Parathyroid adenoma (tissue), 2 donors: ENCODE results near the gene TRAFD1.
"Not testable (repeated sequence)": the region's sequence is repeated elsewhere in the genome, so short reads cannot be mapped to it uniquely, and the experiment has no call there.

Experiments
- H2AFZ ChIP-seq: fragments of 300-600 bp; sonication (generic); one replicate; pipeline ENCODE4 v1.7.0; 2017; ENCODE audit warnings: antibody characterized with exemption, mild to moderate bottlenecking
- H3K27ac ChIP-seq: fragments of 300-600 bp; sonication (generic); one replicate; pipeline ENCODE4 v1.7.0; 2017
- H3K27me3 ChIP-seq: fragments of 300-600 bp; sonication (generic); one replicate; pipeline ENCODE4 v1.7.0; 2017; ENCODE audit warnings: low read length; ENCODE audit not compliant: control insufficient read depth, insufficient read depth
- H3K36me3 ChIP-seq: fragments of 300-600 bp; sonication (generic); one replicate; pipeline ENCODE4 v1.7.0; 2017; ENCODE audit warnings: low read length; ENCODE audit not compliant: control insufficient read depth, insufficient read depth
- H3K4me1 ChIP-seq: fragments of 300-600 bp; sonication (generic); one replicate; pipeline ENCODE4 v1.7.0; 2017; ENCODE audit warnings: control low read depth
- H3K4me2 ChIP-seq: fragments of 300-600 bp; sonication (generic); one replicate; pipeline ENCODE4 v1.7.0; 2017; ENCODE audit warnings: low read length
- H3K4me3 ChIP-seq: fragments of 300-600 bp; sonication (generic); one replicate; pipeline ENCODE4 v1.7.0; 2017; ENCODE audit warnings: low read depth, low read length
- H3K79me2 ChIP-seq: fragments of 300-600 bp; sonication (generic); one replicate; pipeline ENCODE4 v1.7.0; 2017; ENCODE audit warnings: control low read depth
- H3K9ac ChIP-seq: fragments of 300-600 bp; sonication (generic); one replicate; pipeline ENCODE4 v1.7.0; 2017; ENCODE audit warnings: mild to moderate bottlenecking
- H3K9me3 ChIP-seq: fragments of 300-600 bp; sonication (generic); one replicate; pipeline ENCODE4 v1.7.0; 2017; ENCODE audit warnings: low read length; ENCODE audit not compliant: control insufficient read depth
- CTCF ChIP-seq: fragments of 300-600 bp; sonication (generic); IDR thresholded peaks from one replicate; pipeline ENCODE4 v1.7.0; 2017; ENCODE audit warnings: antibody characterized with exemption, mild to moderate bottlenecking
- donor health status: primary hyperparathyroidism.

TRAFD1 gene

DNA sequence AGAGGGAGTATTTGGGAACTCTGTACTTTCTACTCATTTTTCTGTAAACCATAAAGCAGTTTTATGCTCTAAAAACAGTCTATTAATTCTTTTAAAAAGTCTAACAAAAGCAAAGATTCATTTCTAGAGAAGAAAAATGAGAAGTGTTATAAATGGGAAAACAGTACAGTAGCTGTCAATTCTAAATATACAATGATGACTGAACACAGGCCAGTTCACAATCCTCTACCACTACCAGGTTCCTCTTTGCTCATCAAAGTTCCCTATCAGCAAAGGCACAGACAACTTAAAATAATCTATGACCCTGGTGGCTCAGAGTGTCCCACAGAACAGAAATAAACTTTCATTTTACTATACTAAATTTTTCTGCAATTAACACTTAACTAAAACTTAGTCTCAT is 29.3 kb upstream of the TRAFD1 start:
- Histone ChIP-seq H3K36me3 (no peaks in the 10 kb centered on the region), H3K4me3 (no peak overlapping the region), H2AFZ (no peak overlapping the region), H3K9ac (no peak overlapping the region), H3K9me3 (no peaks in the 10 kb centered on the region), H3K27me3 (no peaks in the 10 kb centered on the region), H3K79me2 (peaks cover 22% of the 10 kb centered on the region), H3K27ac (no peak overlapping the region), H3K4me1 (no peaks in the 10 kb centered on the region), H3K4me2 (no peak overlapping the region)
- no peak for TF ChIP-seq CTCF

DNA sequence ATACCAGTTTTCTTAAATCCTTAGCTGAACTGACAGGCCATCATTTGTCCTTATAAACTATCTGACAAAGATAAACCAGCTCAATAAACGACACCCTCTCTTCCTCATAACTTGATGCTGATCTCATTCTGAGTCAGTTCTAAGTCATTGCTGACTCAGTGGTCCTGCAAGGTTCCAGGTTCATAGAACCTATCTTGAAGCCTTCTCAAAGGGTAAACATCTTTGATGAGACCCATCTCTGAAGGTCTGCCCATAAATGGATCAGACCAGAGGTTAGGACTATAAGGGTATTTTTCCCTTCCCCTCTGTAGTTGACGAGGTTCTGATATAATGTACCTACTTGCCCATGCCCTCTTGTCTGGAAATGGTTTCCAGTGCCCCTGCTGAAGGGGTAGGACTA is 28.7 kb upstream of the TRAFD1 start:
- H3K79me2 ChIP-seq, result peaks cover 23% of the 10 kb centered on the region
- H2AFZ ChIP-seq, result no peak overlapping the region
- H3K9ac ChIP-seq, result no peak overlapping the region
- H3K27me3 ChIP-seq, result no peaks in the 10 kb centered on the region
- no peaks in the 10 kb centered on the region for H3K4me1 ChIP-seq
- H3K4me3 ChIP-seq, result no peak overlapping the region
- no peaks in the 10 kb centered on the region for H3K9me3 ChIP-seq
- no peak overlapping the region for H3K27ac ChIP-seq
- TF ChIP-seq CTCF, result no peak
- no peak overlapping the region for H3K4me2 ChIP-seq
- H3K36me3 ChIP-seq, result no peaks in the 10 kb centered on the region

DNA sequence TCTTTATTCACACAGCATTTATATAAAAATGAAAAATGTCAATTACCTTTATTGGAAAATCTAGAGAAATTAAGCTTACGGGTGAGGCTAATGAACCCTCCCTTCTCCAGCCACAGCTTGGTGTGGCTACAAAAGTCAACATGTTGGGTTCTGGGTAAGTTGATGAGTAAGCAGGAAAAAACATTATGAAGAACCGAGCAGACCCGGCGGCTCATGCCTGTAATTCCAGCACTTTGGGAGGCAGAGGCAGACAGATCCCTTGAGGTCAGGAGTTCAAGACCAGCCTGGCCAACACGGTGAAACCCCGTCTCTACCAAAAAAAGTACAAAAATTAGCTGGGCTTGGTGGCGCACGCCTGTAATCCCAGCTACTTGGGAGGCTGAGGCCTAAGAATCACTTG is 27.7 kb upstream of the TRAFD1 start:
- Histone ChIP-seq H3K27ac (no peak overlapping the region), H3K4me2 (no peak overlapping the region), H3K36me3 (no peaks in the 10 kb centered on the region), H3K9ac (no peak overlapping the region), H3K79me2 (peaks cover 25% of the 10 kb centered on the region), H3K4me3 (no peak overlapping the region), H2AFZ (no peak overlapping the region), H3K4me1 (no peaks in the 10 kb centered on the region), H3K27me3 (no peaks in the 10 kb centered on the region), H3K9me3 (no peaks in the 10 kb centered on the region)
- no peak for TF ChIP-seq CTCF

DNA sequence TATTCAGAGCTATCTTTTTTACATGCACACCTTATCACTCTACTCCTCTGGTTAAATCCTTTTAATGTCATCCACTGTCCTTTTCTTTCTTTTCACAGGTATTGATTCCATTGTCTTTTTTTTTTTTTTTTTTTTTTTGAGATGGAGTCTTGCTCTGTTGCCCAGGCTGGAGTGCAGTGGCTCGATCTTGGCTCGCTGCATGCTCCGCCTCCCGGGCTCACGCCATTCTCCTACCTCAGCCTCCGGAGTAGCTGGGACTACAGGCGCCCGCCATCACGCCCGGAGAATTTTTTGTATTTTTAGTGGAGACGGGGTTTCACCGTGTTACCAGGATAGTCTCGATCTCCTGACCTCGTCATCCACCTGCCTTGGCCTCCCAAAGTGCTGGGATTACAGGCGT is 24.9 kb upstream of the TRAFD1 start:
- H3K27ac ChIP-seq, H3K36me3 ChIP-seq, H3K4me1 ChIP-seq, H3K4me3 ChIP-seq, H3K9me3 ChIP-seq, H3K4me2 ChIP-seq, H3K27me3 ChIP-seq, H3K9ac ChIP-seq, H2AFZ ChIP-seq: not testable (repeated sequence)
- H3K79me2 ChIP-seq, result peaks cover 36% of the 10 kb centered on the region

GRCh38 chr12:112102127-112102526 is 23.2 kb upstream of the TRAFD1 start:
- H3K27me3 ChIP-seq, result no peaks in the 10 kb centered on the region
- H3K4me1 ChIP-seq, result no peaks in the 10 kb centered on the region
- no peaks in the 10 kb centered on the region for H3K36me3 ChIP-seq
- H3K27ac ChIP-seq, result no peak overlapping the region
- no peak overlapping the region for H2AFZ ChIP-seq
- no peak overlapping the region for H3K4me2 ChIP-seq
- no peak overlapping the region for H3K4me3 ChIP-seq
- no peak for TF ChIP-seq CTCF
- no peaks in the 10 kb centered on the region for H3K9me3 ChIP-seq
- peaks cover 31% of the 10 kb centered on the region for H3K79me2 ChIP-seq
- H3K9ac ChIP-seq, result no peak overlapping the region

DNA sequence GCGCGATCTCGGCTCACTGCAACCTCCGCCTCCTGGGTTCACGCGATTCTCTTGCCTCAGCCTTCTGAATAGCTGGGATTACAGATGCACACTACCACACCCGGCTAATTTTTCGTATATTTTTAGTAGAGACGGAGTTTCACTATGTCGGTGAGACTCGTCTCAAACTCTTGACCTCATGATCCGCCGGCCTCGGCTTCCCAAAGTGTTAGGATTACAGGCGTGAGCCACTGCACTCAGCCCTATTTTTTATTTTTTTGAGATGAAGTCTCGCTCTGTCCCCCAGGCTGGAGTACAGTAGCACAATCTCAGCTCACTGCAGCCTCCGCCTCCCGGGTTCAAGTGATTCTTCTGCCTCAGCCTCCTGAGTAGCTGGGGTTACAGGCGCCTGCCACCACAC is 22.6 kb upstream of the TRAFD1 start:
- H3K27me3 ChIP-seq, H3K27ac ChIP-seq, H3K36me3 ChIP-seq, H3K4me1 ChIP-seq, H3K4me2 ChIP-seq, H2AFZ ChIP-seq, H3K4me3 ChIP-seq, H3K9ac ChIP-seq, H3K9me3 ChIP-seq: not testable (repeated sequence)
- H3K79me2 ChIP-seq, result peaks cover 36% of the 10 kb centered on the region
